Liver (tissue), 9 donors: ENCODE results near the gene TEX2. TPM values are rescaled to one million over a fixed set of nuclear protein-coding genes. Genes with fewer than 3 reads are reported as not detected.

Source experiments
- DNase-seq: peaks from one replicate; pipeline ENCODE4 v3.0.0-alpha.2; 2017; ENCODE audit warnings: low spot score
- H3K27ac ChIP-seq, 2 donors: one replicate each; pipeline ENCODE4 v1.7.0; 2013; ENCODE audit warnings: inconsistent platforms in 2 of 2, low read length in 2 of 2, control low read depth in 1 of 2, low read depth in 1 of 2, mild to moderate bottlenecking in 1 of 2
- H3K27me3 ChIP-seq, 4 donors: one replicate each; pipeline versions ENCODE4 v1.6.1 to v1.7.0; 2013; ENCODE audit warnings: low read length in 3 of 4, inconsistent platforms in 1 of 4, mild to moderate bottlenecking in 1 of 4, moderate library complexity in 1 of 4; ENCODE audit not compliant: control insufficient read depth in 4 of 4, insufficient read depth in 4 of 4
- H3K36me3 ChIP-seq, 4 donors: one replicate each; pipeline versions ENCODE4 v1.6.1 to v1.7.0; 2013; ENCODE audit warnings: low read length in 3 of 4, mild to moderate bottlenecking in 3 of 4, low read depth in 1 of 4, moderate library complexity in 1 of 4; ENCODE audit not compliant: control insufficient read depth in 4 of 4, insufficient read depth in 3 of 4
- H3K4me1 ChIP-seq, 4 donors: one replicate each; pipeline versions ENCODE4 v1.6.1 to v1.7.0; 2013; ENCODE audit warnings: low read length in 3 of 4, mild to moderate bottlenecking in 3 of 4, moderate library complexity in 1 of 4; ENCODE audit not compliant: control insufficient read depth in 4 of 4, insufficient read depth in 4 of 4
- H3K4me3 ChIP-seq, 3 donors: one replicate each; pipeline versions ENCODE4 v1.6.1 to v1.7.0; 2013; ENCODE audit warnings: low read length in 3 of 3, control low read depth in 1 of 3, low read depth in 1 of 3, mild to moderate bottlenecking in 1 of 3
- H3K9ac ChIP-seq, 2 donors: one replicate each; pipeline ENCODE4 v1.7.0; 2013; ENCODE audit warnings: low read length in 2 of 2, mild to moderate bottlenecking in 2 of 2, moderate library complexity in 2 of 2, control low read depth in 1 of 2, low read depth in 1 of 2
- H3K9me3 ChIP-seq, 4 donors: one replicate each; pipeline versions ENCODE4 v1.6.1 to v1.7.0; 2013; ENCODE audit warnings: low read length in 3 of 4; ENCODE audit not compliant: control insufficient read depth in 4 of 4
- ATF3 ChIP-seq: IDR thresholded peaks from 2 replicates; pipeline ENCODE4 v1.6.1; 2016; ENCODE audit warnings: antibody characterized with exemption
- CTCF ChIP-seq: fragments of 150-350 bp; IDR thresholded peaks from 2 replicates; pipeline ENCODE4 v1.5.1; 2017; ENCODE audit warnings: improper control_type of control experiment, low read depth, low read length; ENCODE audit not compliant: missing input control
- EGR1 ChIP-seq, 2 donors: IDR thresholded peaks; 2 replicates each; pipeline ENCODE4 v1.6.1; 2016 to 2018; ENCODE audit warnings: antibody characterized with exemption in 2 of 2, low read depth in 2 of 2
- FOXA1 ChIP-seq: IDR thresholded peaks from 2 replicates; pipeline ENCODE4 v1.6.1; 2016; ENCODE audit warnings: antibody characterized with exemption
- FOXA2 ChIP-seq: IDR thresholded peaks from 2 replicates; pipeline ENCODE4 v1.6.1; 2016; ENCODE audit warnings: antibody characterized with exemption
- GABPA ChIP-seq, 2 donors: IDR thresholded peaks in 1 of 2; conservative IDR thresholded peaks in 1 of 2; 2 replicates each; pipeline ENCODE4 v1.6.1; 2016; ENCODE audit warnings: antibody characterized with exemption in 2 of 2, mild to moderate bottlenecking in 1 of 2, moderate library complexity in 1 of 2
- HNF4A ChIP-seq, 2 donors: conservative IDR thresholded peaks; 2 replicates each; pipeline ENCODE4 v1.6.1; 2016; ENCODE audit warnings: antibody characterized with exemption in 2 of 2, mild to moderate bottlenecking in 2 of 2
- HNF4G ChIP-seq: IDR thresholded peaks from 2 replicates; pipeline ENCODE4 v1.6.1; 2016; ENCODE audit warnings: antibody characterized with exemption
- JUND ChIP-seq, 2 donors: IDR thresholded peaks; 2 replicates each; pipeline ENCODE4 v1.6.1; 2016; ENCODE audit warnings: antibody characterized with exemption in 2 of 2
- MAX ChIP-seq: IDR thresholded peaks from 2 replicates; pipeline ENCODE4 v1.6.1; 2016; ENCODE audit warnings: antibody characterized with exemption
- NR2F2 ChIP-seq: IDR thresholded peaks from 2 replicates; pipeline ENCODE4 v1.6.1; 2016; ENCODE audit warnings: antibody characterized with exemption
- RAD21 ChIP-seq, 2 donors: IDR thresholded peaks; 2 replicates each; pipeline ENCODE4 v1.6.1; 2016; ENCODE audit warnings: antibody characterized with exemption in 2 of 2, mild to moderate bottlenecking in 2 of 2
- REST ChIP-seq: IDR thresholded peaks from 2 replicates; pipeline ENCODE4 v1.6.1; 2016; ENCODE audit warnings: antibody characterized with exemption, mild to moderate bottlenecking
- RXRA ChIP-seq, 2 donors: IDR thresholded peaks; 2 replicates each; pipeline ENCODE4 v1.6.1; 2017 to 2018; ENCODE audit warnings: antibody characterized with exemption in 2 of 2, mild to moderate bottlenecking in 1 of 2
- SP1 ChIP-seq: IDR thresholded peaks from 2 replicates; pipeline ENCODE4 v1.6.1; 2018; ENCODE audit warnings: antibody characterized with exemption, mild to moderate bottlenecking
- TAF1 ChIP-seq: conservative IDR thresholded peaks from 2 replicates; pipeline ENCODE4 v1.6.1; 2016; ENCODE audit warnings: antibody characterized with exemption, mild to moderate bottlenecking
- YY1 ChIP-seq: IDR thresholded peaks from 2 replicates; pipeline ENCODE4 v1.6.1; 2016; ENCODE audit warnings: antibody characterized with exemption, mild to moderate bottlenecking
- ZBTB33 ChIP-seq: IDR thresholded peaks from 2 replicates; pipeline ENCODE4 v1.6.1; 2016; ENCODE audit warnings: antibody characterized with exemption
- WGBS: extraction: QIAGEN DNeasy Blood & Tissue Kit; methylation state at CpG from one replicate; pipeline ENCODE4 v1.1.7; 2013; 5-methylcytosine and 5-hydroxymethylcytosine counted together
- polyA plus RNA-seq, 2 donors: library from polyadenylated mRNA; stranded (reverse) in 1 of 2; unstranded in 1 of 2; fragments of 200-250 nt in 1 of 2; fragments of >200 nt in 1 of 2; fragmentation: Nextera tagmentation in 1 of 2; extraction: Ambion mirVana in 1 of 2; gene quantifications; one replicate each; pipeline versions ENCODE4 v1.2.1 to v1.2.3, GENCODE V29; 2013 to 2015
- total RNA-seq, 2 donors: library from RNA; depleted of rRNA; stranded (reverse); fragments of >200 nt; gene quantifications; one replicate each; pipeline ENCODE4 v1.2.3, GENCODE V29; 2014
- donor health status: healthy.
- donor health status: healthy.
- donor health status: healthy.
- donor health status: healthy.
- donor health status: healthy.

TEX2 gene
- total and polyA plus RNA-seq, 4 donors, result 15.9 to 39.8 (median 28.2) TPM

GRCh38 chr17:64102627-64103390 lies 160.3 kb downstream of the TEX2 start:
- Histone ChIP-seq H3K4me3 (no peak overlapping the region), H3K27ac (no peak overlapping the region), H3K9me3 (no peaks in the 10 kb centered on the region), H3K36me3 (peaks cover 0 to 4% (median 2%) of the 10 kb centered on the region in 4 donors), H3K27me3 (no peaks in the 10 kb centered on the region), H3K9ac (no peak overlapping the region), H3K4me1 (peaks cover 9 to 52% (median 37%) of the 10 kb centered on the region in 4 donors)
- no peak for DNase-seq
- no peak for TF ChIP-seq NR2F2
- no peak for TF ChIP-seq JUND (IDR thresholded peaks at IDR 0.05)
- TF ChIP-seq RXRA (IDR thresholded peaks at IDR 0.05), result no peak
- no peak for TF ChIP-seq ZBTB33
- TF ChIP-seq YY1, result no peak
- no peak for TF ChIP-seq FOXA1
- no peak for TF ChIP-seq REST
- TF ChIP-seq SP1, result no peak
- TF ChIP-seq EGR1 (IDR thresholded peaks at IDR 0.05; ENCODE audit: low read depth in 2 of 2), result no peak
- no peak for TF ChIP-seq ATF3
- TF ChIP-seq HNF4G, result no peak
- TF ChIP-seq FOXA2, result no peak
- TF ChIP-seq MAX, result no peak
- no peak for TF ChIP-seq CTCF
- TF ChIP-seq RAD21 (IDR thresholded peaks at IDR 0.05), result no peak
- no peak for TF ChIP-seq GABPA (IDR thresholded peaks at IDR 0.05 in 1 of 2, conservative IDR thresholded peaks at IDR 0.05 in 1 of 2)
- TF ChIP-seq HNF4A (conservative IDR thresholded peaks at IDR 0.05), result no peak
- TF ChIP-seq TAF1, result no peak
- WGBS, result 91% methylated on average over 7 of the region's 7 CpGs
